Large intestine (tissue), 3 donors: Measurements from ENCODE around the gene TCAF1. TPM values are rescaled to one million over a fixed set of nuclear protein-coding genes. Genes with fewer than 3 reads are reported as not detected.

Source experiments
- DNase-seq, 2 donors: peaks; one replicate each; pipeline versions ENCODE4 v3.0.0 to v3.0.0-alpha.2; 2013
- H3K27ac ChIP-seq: one replicate; pipeline ENCODE4 v1.5.1; 2013; ENCODE audit warnings: low read length
- H3K27me3 ChIP-seq: 2 replicates; pipeline ENCODE4 v1.6.1; 2013; ENCODE audit warnings: low read length; ENCODE audit not compliant: control insufficient read depth, insufficient read depth
- H3K36me3 ChIP-seq: 2 replicates; pipeline ENCODE4 v1.6.1; 2013; ENCODE audit warnings: low read length; ENCODE audit not compliant: control insufficient read depth, insufficient read depth
- H3K4me1 ChIP-seq: one replicate; pipeline ENCODE4 v1.6.1; 2013; ENCODE audit warnings: low read length; ENCODE audit not compliant: control insufficient read depth, insufficient read depth
- H3K4me3 ChIP-seq: one replicate; pipeline ENCODE4 v1.5.1; 2013; ENCODE audit warnings: low read length
- H3K9me3 ChIP-seq: one replicate; pipeline ENCODE4 v1.6.1; 2013; ENCODE audit warnings: mild to moderate bottlenecking, low read depth, low read length, moderate library complexity; ENCODE audit not compliant: control insufficient read depth
- WGBS: methylation state at CpG from one replicate; pipeline ENCODE4 v1.1.5; 2013; ENCODE audit warnings: low lambda C conversion rate; ENCODE audit not compliant: insufficient coverage; 5-methylcytosine and 5-hydroxymethylcytosine counted together
- polyA plus RNA-seq: library from polyadenylated mRNA; unstranded; fragments of 120-200 nt; gene quantifications from one replicate; pipeline ENCODE4 v1.2.1, GENCODE V29; 2013

Gene TCAF1
- polyA plus RNA-seq, 1 donor: 54.1 TPM

DNA sequence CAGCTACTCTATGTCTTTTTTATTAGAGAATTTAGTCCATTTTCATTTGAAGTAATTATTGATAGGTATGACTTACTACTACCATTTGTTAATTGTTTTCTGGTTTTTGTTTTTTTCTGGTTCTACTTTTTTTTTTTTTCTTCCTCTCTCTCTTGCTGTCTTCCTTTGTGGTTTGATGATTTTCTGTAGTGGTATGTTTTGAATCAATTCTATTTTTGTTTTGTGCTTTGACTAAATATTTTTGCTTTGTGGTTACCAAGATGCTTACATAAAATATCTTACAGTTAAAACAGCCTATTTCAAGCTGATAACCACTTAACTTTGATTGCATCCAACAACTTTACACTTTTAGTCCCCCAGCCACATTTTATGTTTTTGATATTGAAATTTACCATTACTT, 29.8 kb upstream of the TCAF1 start:
- H3K27me3 ChIP-seq: no peaks in the 10 kb centered on the region
- no peaks in the 10 kb centered on the region for H3K36me3 ChIP-seq
- H3K4me3 ChIP-seq: no peak overlapping the region
- no peaks in the 10 kb centered on the region for H3K4me1 ChIP-seq
- no peak for DNase-seq
- no peak overlapping the region for H3K27ac ChIP-seq
- H3K9me3 ChIP-seq: peaks cover 4% of the 10 kb centered on the region

DNA sequence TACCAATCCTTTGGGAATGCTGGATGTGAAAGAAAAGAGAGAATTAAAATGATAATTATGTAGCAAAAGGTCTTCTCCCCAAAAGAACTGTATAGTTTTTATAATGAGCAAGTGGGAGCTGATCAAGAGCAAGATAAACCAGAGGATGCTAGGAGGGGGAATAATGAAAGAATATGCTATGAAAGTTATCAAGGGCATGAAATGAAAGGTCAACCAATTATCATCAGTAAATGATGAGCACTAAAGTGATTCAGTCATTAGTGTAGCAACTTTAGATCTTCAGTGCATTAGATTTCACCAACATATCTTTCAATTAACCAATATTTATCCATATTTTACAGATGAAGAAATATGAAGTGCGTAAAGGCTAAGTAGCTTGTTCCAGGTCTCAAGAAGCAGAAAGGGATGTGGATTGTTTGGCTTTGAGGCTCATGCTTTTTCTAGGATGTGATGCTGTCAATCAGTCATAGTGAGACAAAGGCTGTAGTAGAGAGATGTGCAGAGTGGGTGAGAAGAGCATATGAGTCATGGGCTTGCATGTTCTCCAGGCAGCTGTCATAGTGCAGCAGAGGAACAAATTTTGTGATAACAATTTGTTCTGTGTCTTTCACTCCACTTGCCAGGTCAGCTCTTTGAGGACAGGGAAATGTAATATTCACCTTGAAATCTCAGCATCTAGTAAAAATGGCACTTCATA, 27.4 kb upstream of the TCAF1 start:
- Histone ChIP-seq H3K4me1 (no peaks in the 10 kb centered on the region), H3K27me3 (no peaks in the 10 kb centered on the region), H3K36me3 (no peaks in the 10 kb centered on the region), H3K4me3 (no peak overlapping the region), H3K27ac (no peak overlapping the region), H3K9me3 (peaks cover 4% of the 10 kb centered on the region)
- no peak for DNase-seq
- no CpG with 5 or more reads among the region's 1 CpG for WGBS

DNA sequence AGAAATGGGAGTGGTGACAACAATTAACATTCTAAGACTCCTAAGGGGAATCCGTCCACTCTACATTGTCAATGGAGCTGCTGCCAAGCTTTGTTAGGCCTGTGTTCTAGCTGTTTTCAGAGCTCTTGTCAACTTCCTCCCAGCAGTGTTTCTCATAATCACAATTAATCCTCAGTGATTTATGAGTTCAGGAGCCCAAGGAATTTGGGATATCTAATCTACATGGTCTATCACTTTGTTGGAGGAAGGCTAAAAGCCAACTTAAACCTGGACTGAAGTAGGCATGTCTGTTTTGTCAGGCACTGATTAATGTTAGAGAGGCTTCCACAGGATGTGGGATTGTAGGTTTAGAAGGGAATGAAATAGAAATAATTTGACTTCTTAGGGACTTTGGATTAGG, 22.9 kb upstream of the TCAF1 start:
- WGBS: no CpG with 5 or more reads among the region's 1 CpG
- H3K4me1 ChIP-seq: no peaks in the 10 kb centered on the region
- no peak overlapping the region for H3K4me3 ChIP-seq
- no peaks in the 10 kb centered on the region for H3K9me3 ChIP-seq
- no peak for DNase-seq
- no peaks in the 10 kb centered on the region for H3K36me3 ChIP-seq
- no peak overlapping the region for H3K27ac ChIP-seq
- H3K27me3 ChIP-seq: no peaks in the 10 kb centered on the region

DNA sequence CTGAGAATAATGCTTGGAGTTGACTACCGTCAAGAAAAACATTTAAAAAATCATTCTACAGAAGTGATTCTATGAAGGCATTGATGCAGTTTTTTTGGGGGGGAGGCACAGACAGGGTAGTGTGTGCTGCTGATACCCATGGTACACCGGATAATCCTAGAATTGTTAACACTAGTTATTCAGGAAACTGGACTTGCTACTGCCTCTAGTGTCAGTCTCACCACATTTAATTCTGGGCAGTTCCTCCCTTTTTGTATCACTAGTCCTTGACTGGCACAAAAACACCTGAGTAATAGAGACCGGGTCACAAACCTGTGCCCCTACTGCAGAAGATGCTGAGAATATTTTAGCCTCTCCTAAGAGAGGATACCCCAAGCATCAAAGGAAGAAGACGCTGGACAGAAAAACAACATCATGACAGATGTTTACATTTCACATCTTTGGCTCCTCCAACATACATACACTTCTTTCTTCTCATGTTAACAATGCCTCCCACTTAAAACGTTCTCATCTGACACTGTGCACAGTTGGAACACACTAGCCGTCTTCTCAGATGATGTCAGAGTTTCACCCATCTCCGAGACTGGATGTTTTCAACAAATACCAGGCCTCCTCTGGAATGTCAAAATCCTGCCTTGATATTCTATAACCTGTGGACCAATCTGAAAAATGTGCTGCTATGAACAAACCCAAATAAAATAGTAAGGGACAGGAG, 13.1 kb upstream of the TCAF1 start:
- DNase-seq: no peak
- Histone ChIP-seq H3K36me3 (no peaks in the 10 kb centered on the region), H3K27me3 (no peaks in the 10 kb centered on the region), H3K4me1 (peaks cover 4% of the 10 kb centered on the region), H3K27ac (no peak overlapping the region), H3K9me3 (no peaks in the 10 kb centered on the region), H3K4me3 (no peak overlapping the region)
- 86% methylated on average over 1 of the region's 7 CpGs for WGBS

DNA sequence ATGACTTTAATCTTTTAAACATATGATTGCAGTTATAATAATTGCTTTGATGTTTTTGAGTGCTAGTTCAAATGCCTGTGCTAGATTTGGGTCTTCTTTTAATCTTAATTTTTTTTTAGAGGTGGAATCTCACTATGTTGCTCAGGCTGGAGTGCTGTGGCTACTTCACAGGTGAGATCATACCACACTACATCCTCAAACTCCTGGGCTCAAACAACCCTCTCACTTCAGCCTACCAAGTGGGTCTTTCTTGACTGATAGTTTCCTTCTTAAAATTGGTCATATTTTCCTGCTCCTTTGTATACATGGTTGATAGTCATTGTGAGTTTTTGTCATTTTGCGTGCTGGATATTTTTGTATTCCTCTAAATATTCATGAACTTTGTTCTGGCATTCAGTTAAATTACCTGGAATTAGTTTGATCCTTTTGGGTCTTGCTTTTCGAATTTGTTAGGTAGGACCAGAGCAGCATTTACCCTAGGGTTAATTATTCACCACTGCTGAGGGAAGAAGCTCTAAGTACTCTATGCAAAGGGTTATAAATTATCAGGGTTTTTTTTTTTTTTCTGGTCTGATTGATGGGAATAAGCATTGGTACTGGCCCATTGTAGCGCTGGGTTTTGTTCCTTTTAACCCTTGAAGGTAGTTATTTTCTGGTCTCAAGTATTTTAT, 12.1 kb upstream of the TCAF1 start:
- Histone ChIP-seq H3K9me3 (no peaks in the 10 kb centered on the region), H3K36me3 (no peaks in the 10 kb centered on the region), H3K4me3 (no peak overlapping the region), H3K27ac (no peak overlapping the region), H3K27me3 (no peaks in the 10 kb centered on the region), H3K4me1 (peaks cover 5% of the 10 kb centered on the region)
- peak in 1 of 2 donors; percentile 19 for DNase-seq
- 17% methylated on average over 1 of the region's 3 CpGs for WGBS

DNA sequence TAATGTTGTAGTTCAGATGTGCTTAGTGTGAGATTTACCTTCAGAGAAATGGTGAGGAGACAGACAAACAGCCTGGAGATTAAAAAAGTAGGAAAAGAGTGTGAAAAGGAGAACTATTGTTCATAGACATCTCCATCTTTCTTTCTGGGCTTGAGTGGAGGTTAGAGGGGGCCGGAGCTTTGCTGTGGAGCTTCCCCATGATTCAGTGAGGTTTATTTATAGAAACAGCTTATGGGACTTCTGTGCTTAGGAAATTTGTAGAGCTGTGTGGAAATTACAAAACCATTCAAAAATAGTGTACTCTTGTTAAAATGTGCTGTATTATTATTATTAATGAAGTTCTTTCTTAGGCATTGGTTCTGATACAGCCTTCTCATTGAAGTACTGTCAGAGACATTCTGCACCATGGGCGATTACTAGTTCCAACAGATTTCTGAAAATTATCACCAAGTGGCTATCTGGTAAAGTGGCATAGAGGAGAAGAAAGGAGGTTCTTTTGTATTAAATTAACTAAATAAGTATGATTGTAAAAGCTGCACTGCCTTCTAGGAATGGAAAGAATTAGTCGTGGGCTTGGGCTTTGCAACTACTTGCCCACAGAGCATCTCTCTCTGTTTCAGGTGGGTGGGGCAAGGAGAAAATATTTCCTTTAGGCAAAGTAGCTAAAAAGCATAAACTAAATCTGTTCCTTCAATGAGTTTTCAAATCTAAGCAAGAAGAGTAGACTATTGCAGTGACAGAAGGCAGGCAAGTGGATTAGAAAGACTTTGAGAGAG, 8.7 kb upstream of the TCAF1 start:
- H3K27me3 ChIP-seq: no peaks in the 10 kb centered on the region
- H3K9me3 ChIP-seq: no peaks in the 10 kb centered on the region
- H3K36me3 ChIP-seq: no peaks in the 10 kb centered on the region
- peak overlapping the region; percentile 2 for H3K27ac ChIP-seq
- peaks cover 12% of the 10 kb centered on the region for H3K4me1 ChIP-seq
- H3K4me3 ChIP-seq: no peak overlapping the region
- no peak for DNase-seq
- WGBS: no CpG with 5 or more reads among the region's 3 CpGs

DNA sequence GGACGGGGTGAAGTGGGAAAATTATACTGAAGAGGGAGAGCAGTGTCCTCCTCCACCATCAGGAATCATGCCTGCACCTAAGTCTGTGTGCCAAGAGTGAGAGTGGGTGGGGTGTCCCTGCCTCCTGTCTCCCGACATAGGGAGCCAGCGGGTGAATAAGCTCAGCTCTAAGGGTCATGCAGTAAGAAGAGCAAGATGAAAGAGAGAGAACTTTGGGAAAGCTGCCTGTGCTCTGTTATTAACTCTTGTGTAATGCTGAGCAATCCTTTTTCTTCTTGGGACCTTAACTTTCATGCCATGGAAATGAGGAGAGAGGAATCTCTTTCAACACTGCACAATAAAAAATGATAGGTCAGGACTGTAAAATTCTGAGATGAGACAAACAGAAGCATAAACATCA, 7.9 kb upstream of the TCAF1 start:
- DNase-seq: peak in 1 of 2 donors; percentile 25
- peaks cover 20% of the 10 kb centered on the region for H3K4me1 ChIP-seq
- 100% methylated on average over 1 of the region's 3 CpGs for WGBS
- peak overlapping the region; percentile 17 for H3K27ac ChIP-seq
- H3K36me3 ChIP-seq: no peaks in the 10 kb centered on the region
- no peaks in the 10 kb centered on the region for H3K27me3 ChIP-seq
- no peaks in the 10 kb centered on the region for H3K9me3 ChIP-seq
- no peak overlapping the region for H3K4me3 ChIP-seq

DNA sequence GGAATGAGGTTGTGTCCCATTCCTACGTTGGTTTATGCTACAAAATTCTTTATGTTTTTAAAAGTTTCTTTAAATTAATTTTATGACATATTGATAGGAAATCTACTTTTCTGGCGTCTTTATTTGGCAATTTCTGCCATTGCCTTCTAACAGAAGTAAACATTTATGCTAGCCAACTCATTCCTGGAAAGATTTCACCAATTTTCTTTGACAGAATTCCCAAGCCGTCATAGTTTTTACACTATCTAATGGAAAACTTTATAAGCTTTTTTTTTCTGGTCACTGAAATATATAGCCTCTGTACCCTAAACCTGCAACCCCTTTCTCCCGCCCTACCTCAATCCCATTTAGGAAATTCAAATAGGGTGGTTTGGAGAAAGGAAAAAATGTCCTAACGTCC, 6.1 kb upstream of the TCAF1 start:
- no peak overlapping the region for H3K27ac ChIP-seq
- H3K4me1 ChIP-seq: peaks cover 30% of the 10 kb centered on the region
- no peaks in the 10 kb centered on the region for H3K27me3 ChIP-seq
- no peak overlapping the region for H3K4me3 ChIP-seq
- DNase-seq: no peak
- H3K9me3 ChIP-seq: no peaks in the 10 kb centered on the region
- 86% methylated on average over 4 of the region's 5 CpGs for WGBS
- H3K36me3 ChIP-seq: no peaks in the 10 kb centered on the region

DNA sequence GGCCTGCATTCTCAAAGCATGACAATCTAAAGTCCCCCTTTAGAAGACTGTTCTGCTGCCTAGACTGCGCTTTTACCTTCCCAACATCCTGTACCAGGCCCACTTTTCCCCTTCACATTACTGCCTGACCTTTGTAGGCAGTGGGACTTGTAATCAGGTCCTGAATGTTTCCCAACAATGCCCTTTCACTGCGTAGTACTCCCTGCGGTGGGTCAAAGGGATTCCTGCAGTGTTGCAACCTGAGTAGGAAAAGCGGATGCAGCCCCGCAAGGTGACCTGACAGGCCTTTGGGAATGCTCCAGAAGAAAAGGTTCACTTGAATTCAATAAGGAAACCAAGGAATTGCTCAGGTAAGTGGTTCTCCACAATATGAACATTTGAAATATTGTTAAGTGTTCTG, 4.9 kb upstream of the TCAF1 start:
- Histone ChIP-seq H3K4me3 (no peak overlapping the region), H3K27ac (no peak overlapping the region), H3K4me1 (peaks cover 35% of the 10 kb centered on the region), H3K27me3 (no peaks in the 10 kb centered on the region), H3K9me3 (no peaks in the 10 kb centered on the region), H3K36me3 (no peaks in the 10 kb centered on the region)
- WGBS: 63% methylated on average over 1 of the region's 5 CpGs
- peak; percentile 48 to 62 for DNase-seq

DNA sequence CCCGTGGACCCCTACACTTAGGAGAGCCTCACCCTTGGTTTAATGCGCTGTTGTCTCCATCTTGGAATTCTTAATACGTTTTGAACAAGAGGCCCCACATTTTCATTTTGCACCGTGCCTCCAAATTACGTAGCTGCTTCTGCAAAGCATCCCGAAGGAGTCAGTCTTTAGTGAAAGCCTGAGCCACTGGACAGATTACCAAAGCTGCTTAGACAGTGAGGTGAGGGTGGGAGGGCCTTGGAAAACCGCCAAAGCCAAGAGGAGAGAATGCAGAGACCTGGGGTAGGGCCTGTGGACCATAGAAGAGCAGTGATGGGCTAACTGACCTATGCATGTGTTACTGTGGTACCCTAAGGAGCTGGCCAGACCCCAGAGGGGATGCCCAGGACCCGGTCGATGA, 4.2 kb upstream of the TCAF1 start:
- H3K27ac ChIP-seq: no peak overlapping the region

More for the DNA sequence above, 4.2 kb upstream of the TCAF1 start:
- DNase-seq: no peak
- Histone ChIP-seq H3K9me3 (no peaks in the 10 kb centered on the region), H3K27me3 (no peaks in the 10 kb centered on the region), H3K36me3 (no peaks in the 10 kb centered on the region), H3K4me3 (no peak overlapping the region), H3K4me1 (peaks cover 35% of the 10 kb centered on the region)
- no CpG with 5 or more reads among the region's 9 CpGs for WGBS
